HuH-7.5 (cell line): ENCODE measurements around the gene RSKR.
"Not testable (repeated sequence)": the region's sequence is repeated elsewhere in the genome, so short reads cannot be mapped to it uniquely, and the experiment has no call there.

Experiments used
- DNase-seq: peaks from one replicate; pipeline ENCODE4 v3.0.0; 2011; ENCODE audit warnings: low spot score

RSKR gene, protein sequence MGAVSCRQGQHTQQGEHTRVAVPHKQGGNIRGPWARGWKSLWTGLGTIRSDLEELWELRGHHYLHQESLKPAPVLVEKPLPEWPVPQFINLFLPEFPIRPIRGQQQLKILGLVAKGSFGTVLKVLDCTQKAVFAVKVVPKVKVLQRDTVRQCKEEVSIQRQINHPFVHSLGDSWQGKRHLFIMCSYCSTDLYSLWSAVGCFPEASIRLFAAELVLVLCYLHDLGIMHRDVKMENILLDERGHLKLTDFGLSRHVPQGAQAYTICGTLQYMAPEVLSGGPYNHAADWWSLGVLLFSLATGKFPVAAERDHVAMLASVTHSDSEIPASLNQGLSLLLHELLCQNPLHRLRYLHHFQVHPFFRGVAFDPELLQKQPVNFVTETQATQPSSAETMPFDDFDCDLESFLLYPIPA

DNA sequence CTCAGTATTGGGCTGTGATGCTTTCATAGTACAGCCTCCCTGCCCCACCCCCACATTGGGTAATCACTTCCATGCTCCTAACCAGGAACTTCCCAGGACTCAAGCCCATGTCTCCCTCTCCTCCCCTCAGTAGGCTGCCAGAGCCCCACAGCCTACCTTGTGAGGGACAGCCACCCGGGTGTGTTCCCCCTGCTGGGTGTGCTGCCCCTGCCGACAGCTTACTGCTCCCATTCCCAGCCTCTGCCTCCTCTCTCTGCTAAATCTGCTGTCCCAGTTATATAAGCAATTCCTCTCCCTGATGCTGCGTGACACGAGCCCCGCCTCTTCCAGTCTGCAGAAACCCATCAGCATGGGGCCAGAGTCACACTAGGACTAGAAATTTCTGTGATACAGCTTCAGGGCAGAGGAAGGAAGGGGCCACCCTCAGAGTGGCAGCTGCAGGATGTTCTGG is at the start of gene RSKR:
Gene RSKR (minus strand): TSS at position 255 of the 451 bp plus-strand sequence. CDS start 24 bp downstream, at position 231.
- DNase-seq = no peak

DNA sequence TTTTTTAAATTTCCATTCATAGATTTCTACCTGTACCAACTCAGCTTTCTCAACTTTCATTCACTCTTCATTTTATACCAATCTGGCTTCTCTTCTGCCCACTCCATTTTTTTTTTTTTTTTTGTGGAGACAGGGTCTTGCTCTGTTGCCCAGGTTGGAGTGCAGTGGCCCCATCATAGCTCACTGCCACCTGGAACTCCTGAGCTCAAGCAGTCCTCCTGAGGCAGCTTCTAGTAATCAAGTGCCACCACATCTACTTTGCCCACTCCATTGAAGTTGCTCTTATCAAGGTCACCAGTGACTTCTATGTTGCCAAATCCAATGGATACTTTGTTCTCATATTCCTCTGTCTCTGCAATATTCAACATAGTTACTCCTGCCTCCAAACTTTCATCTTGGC is 49.7 kb upstream of the RSKR start:
- DNase-seq = no peak

DNA sequence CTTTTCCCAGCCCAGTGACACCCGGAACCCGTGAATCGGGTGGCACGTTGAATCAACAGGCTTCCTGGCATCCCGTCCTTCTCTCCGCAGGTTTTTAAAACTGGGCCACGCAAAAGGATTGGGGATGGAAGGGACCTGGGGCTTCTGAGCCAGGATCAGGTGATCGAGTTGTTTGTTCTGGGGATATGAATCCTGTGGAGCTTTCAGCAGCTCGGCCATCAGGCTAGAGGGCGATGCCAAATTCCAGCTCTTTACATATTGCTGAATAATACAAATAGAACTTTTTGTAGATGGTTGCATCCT is 48.5 kb upstream of the RSKR start:
- no peak for DNase-seq

DNA sequence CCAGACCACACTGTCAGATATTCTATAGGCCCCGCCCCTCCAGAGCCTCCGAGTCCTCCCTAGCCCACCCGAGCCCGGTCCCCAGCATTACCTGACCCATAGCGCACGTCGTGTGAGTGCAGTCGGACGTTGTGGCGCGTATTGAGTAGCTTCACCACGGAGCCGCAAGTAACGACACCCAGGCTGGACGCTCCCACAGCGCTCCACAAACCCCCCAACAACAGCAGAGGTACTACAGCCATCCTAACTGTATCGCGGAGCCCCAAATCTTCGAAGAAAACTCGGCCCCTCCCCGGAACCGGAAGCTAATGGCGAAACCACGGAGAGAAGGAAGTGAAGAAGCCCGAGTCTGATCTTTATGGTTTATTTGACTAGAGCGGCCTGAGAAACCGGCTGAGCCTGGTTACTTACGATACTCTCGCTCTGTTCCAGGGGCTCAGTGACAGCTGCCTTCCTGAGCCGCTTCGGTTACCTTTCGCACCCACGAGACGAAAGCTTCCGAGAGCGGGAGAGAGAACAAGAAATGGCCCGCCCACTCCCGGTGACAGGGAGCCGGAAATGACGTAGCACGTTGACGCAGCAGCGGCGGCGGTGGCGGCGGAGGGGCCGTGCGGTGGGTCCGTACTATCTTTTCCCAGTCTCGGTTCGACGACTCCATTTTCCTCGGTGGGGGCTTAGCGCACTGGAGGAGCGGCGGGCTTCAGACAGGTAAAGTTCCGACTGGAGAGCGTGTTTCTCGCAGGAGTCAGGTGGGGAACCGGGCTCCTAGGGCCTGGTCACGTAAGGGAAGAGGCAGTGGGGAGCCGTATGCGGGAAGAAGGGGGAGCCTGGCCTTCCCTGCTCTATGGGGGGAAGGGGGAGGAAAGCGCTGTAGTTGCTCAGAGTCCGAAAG is 47.9 kb upstream of the RSKR start, which contains the start of the genes SDF2 and SUPT6H:
Gene SDF2 (minus strand): TSS at position 272 of the 892 bp plus-strand sequence. CDS start 30 bp downstream, at position 242.
Gene SUPT6H (plus strand): TSS at position 571 of the 892 bp plus-strand sequence. CDS start 11,197 bp downstream, outside the sequence.
- DNase-seq = peak; percentile 92

DNA sequence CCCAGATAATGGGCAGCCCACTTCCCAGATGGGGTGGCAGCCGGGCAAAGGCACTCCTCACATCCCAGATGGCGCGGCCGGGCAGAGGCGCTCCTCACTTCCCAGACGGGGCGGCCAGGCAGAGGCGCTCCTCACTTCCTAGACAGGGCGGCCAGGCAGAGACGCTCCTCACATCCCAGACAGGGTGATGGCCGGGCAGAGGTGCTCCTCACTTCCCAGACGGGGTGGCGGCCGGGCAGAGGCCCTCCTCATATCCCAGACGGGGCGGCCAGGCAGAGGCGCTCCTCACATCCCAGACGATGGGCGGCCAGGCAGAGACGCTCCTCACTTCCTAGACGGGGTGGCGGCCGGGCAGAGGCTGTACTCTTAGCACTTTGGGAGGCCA is 45.5 kb upstream of the RSKR start:
- DNase-seq = not testable (repeated sequence)

DNA sequence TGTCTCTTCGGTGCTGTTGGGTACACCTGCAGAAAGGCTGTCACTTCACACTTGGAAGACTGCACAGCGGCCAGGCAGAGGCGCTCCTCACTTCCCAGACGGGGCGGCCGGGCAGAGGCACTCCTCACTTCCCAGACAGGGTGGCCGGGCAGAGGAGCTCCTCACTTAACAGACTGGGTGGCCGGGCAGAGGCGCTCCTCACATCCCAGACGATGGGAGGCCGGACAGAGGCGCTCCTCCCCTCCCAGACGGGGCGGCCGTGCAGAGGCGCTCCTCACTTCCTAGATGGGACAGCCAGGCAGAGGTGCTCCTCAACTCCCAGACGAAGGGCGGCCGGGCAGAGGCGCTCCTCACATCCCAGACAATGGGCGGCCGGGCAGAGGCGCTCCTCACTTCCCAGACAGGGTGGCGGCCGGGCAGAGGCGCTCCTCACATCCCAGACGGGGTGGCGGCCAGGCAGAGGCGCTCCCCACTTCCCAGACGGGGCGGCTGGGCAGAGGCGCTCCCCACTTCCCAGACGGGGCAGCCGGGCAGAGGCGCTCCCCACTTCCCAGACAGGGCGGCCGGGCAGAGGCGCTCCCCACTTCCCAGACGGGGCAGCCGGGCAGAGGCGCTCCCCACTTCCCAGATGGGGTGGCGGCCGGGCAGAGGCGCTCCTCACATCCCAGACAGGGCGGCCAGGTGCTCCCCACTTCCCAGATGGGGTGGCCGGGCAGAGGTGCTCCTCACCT is 44.9 kb upstream of the RSKR start:
- not testable (repeated sequence) for DNase-seq

DNA sequence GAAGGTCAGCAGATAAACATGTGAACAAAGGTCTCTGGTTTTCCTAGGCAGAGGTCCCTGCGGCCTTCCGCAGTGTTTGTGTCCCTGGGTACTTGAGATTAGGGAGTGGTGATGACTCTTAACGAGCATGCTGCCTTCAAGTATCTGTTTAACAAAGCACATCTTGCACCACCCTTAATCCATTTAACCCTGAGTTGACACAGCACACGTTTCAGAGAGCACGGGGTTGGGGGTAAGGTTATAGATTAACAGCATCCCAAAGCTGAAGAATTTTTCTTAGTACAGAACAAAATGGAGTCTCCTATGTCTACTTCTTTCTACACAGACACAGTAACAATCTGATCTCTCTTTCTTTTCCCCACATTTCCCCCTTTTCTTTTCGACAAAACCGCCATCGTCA is 44.4 kb upstream of the RSKR start:
- DNase-seq = not testable (repeated sequence)

DNA sequence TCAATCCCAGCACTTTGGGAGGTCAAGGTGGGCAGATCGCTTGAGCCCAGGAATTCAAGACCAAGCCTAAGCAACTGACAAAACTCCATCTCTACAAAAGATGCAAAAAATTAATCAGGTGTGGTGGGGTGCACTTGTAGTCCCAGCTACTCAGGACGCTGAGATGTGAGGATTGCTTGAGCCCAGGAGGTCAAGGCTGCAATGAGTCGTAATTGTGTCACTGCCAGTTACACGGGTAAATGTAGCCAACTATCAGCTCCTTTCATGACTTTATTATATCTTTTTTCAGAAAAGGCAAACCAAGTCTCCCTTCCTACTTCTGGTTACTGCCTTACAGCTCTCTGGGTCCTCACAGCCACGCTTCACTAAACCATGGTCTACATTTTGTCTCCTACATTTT is 43.8 kb upstream of the RSKR start:
- no peak for DNase-seq

DNA sequence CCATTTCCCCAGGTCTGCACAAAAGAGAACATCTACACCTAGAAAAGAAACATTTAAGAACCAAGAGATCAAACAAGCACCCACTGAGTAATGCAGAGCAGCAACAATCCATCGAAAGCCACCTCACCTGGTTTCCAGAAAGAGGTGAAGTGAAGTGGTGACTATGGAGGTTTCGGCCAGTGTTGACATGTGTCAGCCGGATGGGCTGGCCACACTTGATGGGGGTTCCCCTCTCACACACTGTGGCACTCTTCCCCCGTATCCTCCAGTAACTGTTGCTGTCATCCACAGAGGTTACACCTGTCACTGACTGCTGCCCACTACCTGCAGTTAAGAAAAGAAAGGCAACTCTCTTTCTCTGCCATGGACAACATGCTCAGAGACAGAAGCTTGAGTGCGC is 41.2 kb upstream of the RSKR start:
- no peak for DNase-seq

DNA sequence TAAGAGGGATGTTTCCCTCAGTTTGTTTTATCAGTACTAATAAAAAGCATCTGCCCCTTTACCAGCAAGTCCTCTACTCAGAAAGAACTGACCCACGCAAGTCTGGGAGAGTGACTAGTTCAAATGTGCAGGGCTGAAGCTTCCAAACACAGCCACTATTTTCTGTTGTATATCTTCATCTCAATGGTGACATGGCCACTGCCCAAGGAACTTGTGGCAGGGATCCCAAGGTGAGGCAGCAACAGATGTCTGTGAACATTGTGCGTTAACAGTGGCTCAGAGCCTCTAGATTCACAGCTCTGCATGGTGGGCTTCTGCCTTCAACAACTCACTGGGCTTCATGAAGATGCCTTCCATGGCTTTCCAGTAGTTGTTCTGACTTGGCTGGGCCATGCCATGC is 34.7 kb upstream of the RSKR start:
- no peak for DNase-seq

DNA sequence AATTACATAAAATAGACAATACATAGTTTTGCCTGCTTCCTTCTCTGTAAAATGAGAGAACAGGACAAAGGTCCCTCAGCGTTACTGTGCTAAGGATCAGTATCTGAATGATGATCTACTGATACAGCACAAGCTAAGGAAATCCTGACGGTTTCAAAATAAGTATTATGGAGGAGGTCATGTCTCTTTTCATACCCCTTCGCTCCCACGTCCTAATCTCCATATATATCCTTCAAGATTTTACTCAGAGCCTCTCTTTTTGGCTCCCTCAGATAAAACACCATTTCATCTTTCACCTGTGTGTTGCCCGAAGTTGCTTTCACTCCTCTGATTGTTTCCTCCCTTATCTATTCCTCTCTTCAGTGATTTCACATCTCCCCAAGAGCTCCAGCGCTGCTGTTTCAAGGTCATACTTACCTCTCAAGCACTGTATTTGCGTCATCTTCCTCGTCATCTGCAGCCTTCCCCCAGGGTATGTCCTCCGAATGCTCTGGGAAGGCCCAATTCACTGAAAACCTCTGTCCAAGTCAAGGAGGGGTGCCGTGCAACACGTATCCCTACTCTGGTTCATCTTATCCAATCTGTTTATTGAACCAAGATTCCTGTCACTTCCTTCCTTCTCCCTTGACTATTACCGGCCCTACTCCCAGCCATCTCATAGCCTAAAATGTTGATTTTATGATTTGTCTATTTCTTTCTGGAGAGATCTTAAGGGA is 32.2 kb upstream of the RSKR start:
- no peak for DNase-seq

DNA sequence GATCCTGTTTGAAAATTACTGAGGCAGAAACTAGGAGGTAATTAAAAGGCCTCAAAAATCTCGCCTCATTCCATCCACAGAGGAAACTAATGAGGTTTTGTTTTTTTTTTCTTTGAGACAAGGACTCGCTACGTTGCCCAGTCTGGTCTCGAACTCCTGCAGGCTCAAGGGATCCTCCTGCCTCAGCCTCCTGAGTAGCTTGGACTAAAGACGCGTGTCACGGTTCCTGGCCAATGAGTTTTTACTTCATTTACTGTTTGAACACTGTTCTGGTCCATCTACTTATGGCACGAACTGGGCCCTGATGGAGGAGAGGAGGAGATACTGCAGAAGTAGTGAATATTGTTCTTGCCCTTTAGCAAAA is 31.6 kb upstream of the RSKR start:
- no peak for DNase-seq

DNA sequence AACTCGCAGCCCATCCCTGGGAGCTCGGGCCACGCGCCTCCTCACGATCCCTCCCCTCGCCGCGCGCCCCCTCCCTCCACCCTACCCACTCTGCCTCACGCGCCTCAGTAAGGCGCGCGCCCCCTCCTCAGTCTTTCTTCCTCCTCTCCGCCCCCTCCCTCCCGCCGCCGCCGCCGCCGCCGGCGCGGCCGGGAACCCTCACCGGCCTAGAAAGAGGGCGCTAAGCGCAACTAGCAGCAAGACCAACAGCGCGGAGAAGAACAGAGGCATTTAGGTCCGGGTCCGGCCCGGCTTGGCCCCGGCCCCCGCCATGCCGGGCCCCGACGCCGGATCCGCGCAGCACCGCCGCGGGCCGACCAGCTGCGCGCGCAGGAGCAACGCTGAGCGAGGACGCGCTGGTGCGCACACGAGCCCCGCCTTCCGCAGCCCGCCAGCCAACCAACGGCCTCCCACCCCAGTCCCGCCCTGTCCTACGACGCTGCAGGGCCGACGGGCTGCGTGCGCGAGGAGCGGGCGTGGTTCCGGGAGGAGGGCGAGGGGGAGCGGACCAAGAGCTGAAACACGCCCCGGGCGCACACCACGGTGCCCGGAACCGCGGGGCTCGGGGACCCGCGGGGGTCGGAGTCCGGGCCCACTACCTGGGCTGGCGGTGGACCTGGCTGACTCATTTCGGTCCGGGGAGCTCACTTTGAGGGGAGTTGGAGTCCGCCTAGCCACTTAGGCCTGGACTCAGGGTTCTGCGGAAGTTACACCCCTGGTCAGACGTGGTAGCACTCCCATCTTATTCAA is 31.0 kb upstream of the RSKR start, which contains the start of gene BLTP2:
Gene BLTP2 (minus strand): TSS at position 372 of the 789 bp plus-strand sequence. CDS start 102 bp downstream, at position 270.
- peak; percentile 95 for DNase-seq

DNA sequence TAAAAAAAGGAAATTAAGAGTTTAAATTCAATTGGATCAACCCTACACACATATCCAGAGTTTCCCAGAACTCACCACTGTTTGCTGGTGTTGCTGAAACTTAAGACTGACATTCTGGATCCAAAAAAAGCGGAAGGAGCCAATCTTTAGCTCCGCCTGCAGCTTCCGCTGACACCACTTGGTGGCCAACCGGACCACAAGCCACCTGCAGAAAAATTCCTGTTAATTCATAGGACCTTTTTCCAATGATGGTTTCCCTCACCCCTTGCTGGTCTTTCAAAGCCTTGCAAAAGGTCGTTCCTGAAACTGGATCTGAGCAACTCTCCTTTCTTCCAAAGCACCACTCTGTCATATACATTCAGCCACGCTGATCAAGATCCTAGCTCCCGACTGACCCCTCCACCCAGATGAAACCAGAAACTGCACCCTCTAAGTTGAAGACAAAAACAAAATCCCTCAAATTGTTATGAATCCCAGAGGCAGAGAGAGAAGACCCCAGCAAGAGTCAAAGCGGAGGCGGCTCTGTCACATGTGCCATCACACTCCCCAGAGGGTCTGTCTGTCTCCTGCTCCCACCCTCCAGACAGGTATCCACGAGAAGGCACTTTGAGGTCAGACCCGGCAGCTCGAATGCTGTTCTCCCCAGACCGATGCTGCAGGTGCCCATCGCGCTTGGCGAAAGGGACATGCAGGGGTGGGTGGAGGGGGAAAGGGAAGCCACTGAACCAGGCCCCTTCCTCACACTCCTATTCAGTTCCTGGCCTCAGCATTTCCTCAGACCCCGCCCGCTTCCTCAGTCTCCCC is 30.2 kb upstream of the RSKR start:
- peak; percentile 84 for DNase-seq

DNA sequence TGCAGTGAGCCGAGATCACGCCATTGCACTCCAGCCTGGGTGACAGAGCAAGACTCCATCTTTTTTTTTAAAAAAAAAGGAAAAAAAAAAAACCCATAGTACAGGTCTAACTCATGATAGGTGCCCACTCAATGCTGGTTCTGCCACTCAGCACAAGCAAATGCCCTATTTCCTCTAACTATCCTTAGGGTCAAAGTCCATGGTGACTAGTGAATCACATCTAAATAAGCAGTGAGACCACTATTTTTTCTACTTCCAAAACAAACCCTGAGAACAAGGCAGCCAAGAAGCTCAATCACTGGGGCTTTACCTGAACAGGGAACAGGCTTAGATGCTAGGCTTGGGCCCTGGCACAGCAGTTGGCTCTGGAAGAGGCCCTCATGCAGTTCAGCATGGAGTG is 27.6 kb upstream of the RSKR start:
- no peak for DNase-seq

DNA sequence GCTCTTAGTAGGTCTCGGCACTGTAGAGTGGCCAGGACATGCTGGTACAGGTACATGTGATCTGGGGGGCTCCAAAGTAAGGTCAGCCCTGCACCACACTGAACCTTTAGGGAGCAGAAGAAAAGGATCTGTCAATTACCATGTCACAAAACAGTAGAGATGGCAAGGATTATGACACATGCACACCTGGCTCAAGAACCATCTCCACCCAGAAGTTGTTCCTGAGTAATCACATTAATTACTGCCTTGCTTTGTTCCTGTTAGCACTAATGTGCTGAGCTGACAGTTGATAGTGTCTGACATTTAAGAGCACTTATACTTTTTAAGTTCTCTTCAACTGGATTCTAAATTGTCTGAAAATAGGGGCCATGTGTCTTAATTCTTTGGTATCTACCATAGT is 21.5 kb upstream of the RSKR start:
- DNase-seq = no peak

DNA sequence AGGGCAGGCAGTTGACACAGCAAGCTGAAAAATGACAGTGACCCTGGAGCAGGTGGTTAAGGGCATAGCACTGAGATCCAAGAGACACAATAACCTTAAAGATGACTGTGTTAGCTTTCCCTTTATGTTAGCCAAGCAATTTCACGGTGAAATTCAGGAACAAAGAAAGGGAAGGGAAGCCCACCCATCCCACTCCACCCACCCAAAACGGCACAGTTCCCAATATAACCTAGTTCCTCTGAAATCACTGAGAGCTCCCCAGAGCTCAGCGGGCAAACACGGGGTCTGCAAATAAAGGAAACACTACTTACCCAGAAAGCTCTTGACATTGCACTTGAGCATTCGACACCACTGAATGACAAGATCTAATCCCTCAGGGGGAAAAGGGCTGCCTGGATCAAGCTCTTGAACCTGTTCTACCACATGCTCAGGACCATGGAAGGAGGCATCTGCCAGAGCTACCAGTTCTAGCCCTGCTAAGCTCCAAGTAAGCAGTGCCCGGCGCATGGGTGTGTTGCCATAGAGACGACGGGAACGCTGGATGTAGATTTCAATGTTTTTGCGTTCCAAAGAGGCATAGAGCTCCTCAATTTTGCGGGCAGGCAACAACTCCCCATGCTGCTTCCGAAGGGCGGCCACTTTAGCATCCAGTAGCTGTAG is 20.4 kb upstream of the RSKR start:
- DNase-seq = no peak

DNA sequence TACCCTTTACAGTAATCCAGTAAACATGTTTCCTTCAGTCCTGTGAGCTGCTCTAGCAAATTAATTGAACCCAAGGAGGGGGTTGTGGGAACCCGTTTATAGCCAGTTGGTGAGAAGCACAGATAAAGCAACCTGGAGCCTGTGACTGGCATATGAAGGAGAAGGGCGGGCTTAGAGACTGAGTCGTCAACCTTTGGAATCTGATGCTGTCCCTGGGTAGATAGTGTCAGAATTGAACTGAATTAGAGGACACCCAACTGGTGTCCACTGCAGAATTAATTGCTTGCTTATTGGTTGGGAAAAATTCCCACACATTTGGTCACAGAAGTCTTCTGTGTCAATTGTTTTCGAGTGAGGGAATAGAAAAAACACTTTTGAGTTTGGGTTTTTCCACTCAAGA is 12.8 kb upstream of the RSKR start:
- no peak for DNase-seq

DNA sequence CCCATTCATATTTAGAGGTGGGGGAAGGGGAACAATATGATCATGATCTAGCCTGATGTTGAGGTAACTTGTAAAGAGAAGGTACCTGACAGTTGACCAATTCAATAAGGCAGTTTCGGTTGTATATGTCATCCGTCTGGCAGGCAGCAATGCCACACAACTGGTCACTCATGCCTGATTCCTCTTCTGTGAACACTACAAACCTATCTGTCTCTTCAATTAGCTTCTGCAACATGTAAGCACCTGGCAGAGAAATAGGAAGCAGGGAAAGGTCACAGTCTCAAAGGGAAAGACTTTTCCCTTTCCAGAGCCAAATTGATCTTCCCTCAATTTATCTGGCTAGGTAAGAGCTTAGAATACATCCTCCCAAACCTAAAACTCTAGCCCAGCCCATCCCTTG is 10.2 kb upstream of the RSKR start:
- no peak for DNase-seq
